K562 (cell line): ENCODE results near the gene CYB5R3. TPM values are rescaled to one million over a fixed set of nuclear protein-coding genes. Genes with fewer than 3 reads are reported as not detected.

Experiments used
- AFF1 ChIP-seq, 2 experiments: fragments of 450-650 bp; IDR thresholded peaks; 2 replicates each; pipeline ENCODE4 v1.6.1; 2018; ENCODE audit warnings: mild to moderate bottlenecking in 2 of 2, low read depth in 1 of 2; ENCODE audit not compliant: partially characterized antibody in 2 of 2
- ARNT ChIP-seq, 2 experiments: fragments of 450-650 bp; IDR thresholded peaks; 2 replicates each; pipeline ENCODE4 v1.6.1; 2016; ENCODE audit warnings: mild to moderate bottlenecking in 1 of 2
- ATF3 ChIP-seq, 2 experiments: fragments of 450-650 bp in 1 of 2; sonication (generic) in 1 of 2; formaldehyde crosslinking in 1 of 2; IDR thresholded peaks in 1 of 2; conservative IDR thresholded peaks in 1 of 2; 2 replicates each; pipeline versions ENCODE4 v1.6.1 to v1.8.1; 2016 to 2023; ENCODE audit warnings: mild to moderate bottlenecking in 2 of 2, moderate library complexity in 2 of 2, inconsistent platforms in 1 of 2, missing genetic modification reagents in 1 of 2
- CSDE1 ChIP-seq, 2 experiments: fragments of 450-650 bp; IDR thresholded peaks; 2 replicates each; pipeline ENCODE4 v1.6.1; 2016; ENCODE audit warnings: mild to moderate bottlenecking in 1 of 2
- ETV5 ChIP-seq: sonication (generic); formaldehyde crosslinking; IDR thresholded peaks from 2 replicates; pipeline ENCODE4 v1.4.0; 2020; ENCODE audit warnings: low read depth, mild to moderate bottlenecking, missing genetic modification reagents
- HDAC6 ChIP-seq: IDR thresholded peaks from 2 replicates; pipeline ENCODE4 v1.6.1; 2012; ENCODE audit warnings: low read depth, mild to moderate bottlenecking, control low read depth, inconsistent platforms, low read length, moderate library complexity
- IRF1 ChIP-seq: sonication (generic); formaldehyde crosslinking; IDR thresholded peaks from 2 replicates; pipeline ENCODE4 v1.8.0; 2022; ENCODE audit warnings: missing genetic modification reagents, mild to moderate bottlenecking, borderline replicate concordance
- MYBL2 ChIP-seq, 2 experiments: fragments of 450-650 bp in 1 of 2; sonication (generic) in 1 of 2; formaldehyde crosslinking in 1 of 2; IDR thresholded peaks; 2 replicates each; pipeline versions ENCODE4 v1.6.1 to v1.8.1; 2017 to 2022; ENCODE audit warnings: borderline replicate concordance in 1 of 2, inconsistent platforms in 1 of 2, low read depth in 1 of 2, mild to moderate bottlenecking in 1 of 2, missing genetic modification reagents in 1 of 2, moderate library complexity in 1 of 2
- PCBP1 ChIP-seq: fragments of 200-400 bp; formaldehyde crosslinking; IDR thresholded peaks from 2 replicates; pipeline ENCODE4 v1.6.1; 2018; ENCODE audit warnings: mild to moderate bottlenecking, low read depth, low read length; ENCODE audit not compliant: poor library complexity, severe bottlenecking
- RFX7 ChIP-seq: fragments of 250-450 bp; sonication (Bioruptor Pico); IDR thresholded peaks from 2 replicates; pipeline ENCODE4 v1.5.1; 2021; ENCODE audit warnings: mild to moderate bottlenecking
- SMARCE1 ChIP-seq: fragments of 450-650 bp; IDR thresholded peaks from 2 replicates; pipeline ENCODE4 v1.7.1; 2016; ENCODE audit warnings: mild to moderate bottlenecking
- TRIM24 ChIP-seq, 2 experiments: fragments of 450-650 bp; IDR thresholded peaks; 2 replicates each; pipeline ENCODE4 v1.6.1; 2016
- ZBTB9 ChIP-seq: fragments of 450-650 bp; formaldehyde crosslinking; IDR thresholded peaks from 2 replicates; pipeline ENCODE4 v1.4.0; 2020; ENCODE audit warnings: mild to moderate bottlenecking, moderate library complexity
- ZC3H11A ChIP-seq: IDR thresholded peaks from 2 replicates; pipeline ENCODE4 v1.6.1; 2012; ENCODE audit warnings: low read depth, low read length, improper control_type of control experiment
- ZFP36 ChIP-seq: fragments of 150-350 bp; IDR thresholded peaks from 2 replicates; pipeline ENCODE4 v1.6.1; 2018; ENCODE audit warnings: low read length, low read depth; ENCODE audit not compliant: partially characterized antibody
- ZFPM2 ChIP-seq: fragments of 250-450 bp; sonication (Bioruptor Pico); IDR thresholded peaks from 2 replicates; pipeline ENCODE4 v1.5.1; 2022; ENCODE audit warnings: mild to moderate bottlenecking
- ZNF134 ChIP-seq: fragments of 250-450 bp; sonication (Bioruptor Pico); conservative IDR thresholded peaks from 2 replicates; pipeline ENCODE4 v1.4.0; 2020
- ZNF436 ChIP-seq: fragments of 250-450, 450-650 bp; sonication (Bioruptor Pico); formaldehyde crosslinking; IDR thresholded peaks from 2 replicates; pipeline ENCODE4 v1.7.0; 2020; ENCODE audit warnings: mild to moderate bottlenecking
- ZNF586 ChIP-seq: fragments of 450-650 bp; formaldehyde crosslinking; conservative IDR thresholded peaks from 2 replicates; pipeline ENCODE4 v1.4.0; 2020; ENCODE audit warnings: mild to moderate bottlenecking, moderate library complexity
- polyA plus RNA-seq, 8 experiments: library from polyadenylated mRNA; depleted of rRNA in 4 of 8; stranded (reverse) in 5 of 8; unstranded in 3 of 8; fragments of >200 nt; fragmentation: Nextera tagmentation in 2 of 8; fragmentation: Illumina TruSeq in 1 of 8; extraction: Ambion mirVana in 2 of 8; extraction: Trizol in 1 of 8; gene quantifications; 2 replicates each; pipeline versions ENCODE4 v1.2.1 to v1.2.3, GENCODE V29; 2011 to 2014; ENCODE audit warnings: inconsistent platforms in 1 of 8, missing spikeins in 1 of 8
- total RNA-seq, 7 experiments: library from RNA; depleted of rRNA in 6 of 7; stranded (reverse); fragments of >200 nt in 6 of 7; fragmentation: Illumina TruSeq in 2 of 7; extraction: Trizol in 2 of 7; gene quantifications; 2 replicates each; pipeline versions ENCODE4 v1.2.1 to v1.2.3, GENCODE V29; 2011 to 2021; ENCODE audit warnings: low replicate concordance in 1 of 7

The CYB5R3 gene
- total and polyA plus RNA-seq, 9 of the 15 experiments (the other 6 are each of a cell fraction or from before 2014, with no cell fraction given) = 1.4 to 66.8 (median 23.4) TPM

- TF ChIP-seq ATF3 (IDR thresholded peaks at IDR 0.05) (peak; percentile 41; the same call in 1 of the 2 replicates), ATF3 (CRISPR knock-in tag; conservative IDR thresholded peaks at IDR 0.05) (peak; percentile 96), PCBP1 (peak; percentile 13), MYBL2 (IDR thresholded peaks at IDR 0.05; ENCODE audit: low read depth) (no peak), MYBL2 (CRISPR knock-in tag; IDR thresholded peaks at IDR 0.05; ENCODE audit: borderline replicate concordance) (no peak), ZBTB9 (CRISPR knock-in tag) (peak; percentile 94; the same call in 1 of the 2 replicates), ETV5 (CRISPR knock-in tag) (no peak; the same call in 1 of the 2 replicates), HDAC6 (peak; percentile 99; the same call in 1 of the 2 replicates), ZC3H11A (no peak; the same call in 1 of the 2 replicates), SMARCE1 (0 out of 2 replicates have a peak, but pooled peaks have one; percentile 17), ZNF134 (CRISPR knock-in tag) (no peak), TRIM24 (IDR thresholded peaks at IDR 0.05) (peak in 1 of 2 experiments; percentile 37; a peak in 1 of 4 replicates), RFX7 (peak; percentile 92), ZNF586 (CRISPR knock-in tag) (peak; percentile 78), ZNF436 (peak; percentile 91), IRF1 (peak; percentile 87; the same call in 1 of the 2 replicates), AFF1 (IDR thresholded peaks at IDR 0.05; ENCODE audit: low read depth in 1 of 2, partially characterized antibody in 2 of 2) (peak; percentile 87 to 95), ARNT (IDR thresholded peaks at IDR 0.05) (peak; percentile 58 to 94), ZFP36 (peak; percentile 35), CSDE1 (IDR thresholded peaks at IDR 0.05) (peak in 1 of 2 experiments; percentile 100; a peak in 2 of 4 replicates), ZFPM2 (0 out of 2 replicates have a peak, but pooled peaks have one; percentile 85)
Observed at GRCh38 chr22:42615092-42615859, 33.9 kb downstream of the CYB5R3 start (continued).
